ENCODE measurements around the gene LRRC23. TPM values are rescaled to one million over a fixed set of nuclear protein-coding genes. Genes with fewer than 3 reads are reported as not detected.
A peak's percentile ranks its signal among the peaks of the same experiment; 100 is the strongest.

The LRRC23 gene
- total RNA-seq, 1 experiment from 2014 or later = 37.8 TPM

GRCh38 chr12:6936194-6936635 is 31.6 kb downstream of the LRRC23 start:
- DNase-seq (ENCODE audit: low read depth) = no peak
- in situ Hi-C loops (cut with HindIII; ENCODE audit: low pct_unique_long_range_greater_than_20kb, low sequenced_read_pairs) = no loop called here

- in situ Hi-C loops (cut with HindIII; ENCODE audit: low pct_unique_long_range_greater_than_20kb, low sequenced_read_pairs) = no loop called here
- DNase-seq (ENCODE audit: low read depth) = no peak
Observed at GRCh38 chr12:6936636-6937480, 32.2 kb downstream of the LRRC23 start.

- in situ Hi-C loops (cut with HindIII; ENCODE audit: low pct_unique_long_range_greater_than_20kb, low sequenced_read_pairs) = no loop called here
- peak; percentile 95 for DNase-seq (ENCODE audit: low read depth)
Observed at GRCh38 chr12:6937481-6938352, 33.1 kb downstream of the LRRC23 start.

GRCh38 chr12:6938353-6939190 is 34.0 kb downstream of the LRRC23 start:
- in situ Hi-C loops (cut with HindIII; ENCODE audit: low pct_unique_long_range_greater_than_20kb, low sequenced_read_pairs) = no loop called here
- no peak for DNase-seq (ENCODE audit: low read depth)

DNA sequence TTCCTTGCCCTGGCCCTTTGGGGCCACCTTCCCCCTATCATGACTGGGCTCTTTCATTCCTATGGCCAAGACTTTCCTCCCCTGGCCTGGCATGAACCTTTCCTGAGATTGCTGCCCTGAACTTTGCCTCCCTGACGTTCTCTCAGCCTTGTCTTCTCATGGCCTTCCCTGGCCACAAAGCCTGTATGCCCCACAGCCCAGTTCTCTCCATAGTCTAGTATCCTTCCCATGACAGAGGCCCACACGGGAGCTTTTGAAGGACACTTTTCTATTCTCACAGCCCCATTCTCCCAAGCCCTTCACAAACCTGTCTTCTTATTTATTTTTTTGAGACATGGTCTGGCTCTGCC is 34.5 kb downstream of the LRRC23 start:
- in situ Hi-C loops (cut with HindIII; ENCODE audit: low pct_unique_long_range_greater_than_20kb, low sequenced_read_pairs) = no loop called here
- DNase-seq (ENCODE audit: low read depth) = no peak

GRCh38 chr12:6941267-6941666 is 36.6 kb downstream of the LRRC23 start:
- in situ Hi-C loops (cut with HindIII; ENCODE audit: low pct_unique_long_range_greater_than_20kb, low sequenced_read_pairs) = no loop called here
- DNase-seq (ENCODE audit: low read depth) = no peak

DNA sequence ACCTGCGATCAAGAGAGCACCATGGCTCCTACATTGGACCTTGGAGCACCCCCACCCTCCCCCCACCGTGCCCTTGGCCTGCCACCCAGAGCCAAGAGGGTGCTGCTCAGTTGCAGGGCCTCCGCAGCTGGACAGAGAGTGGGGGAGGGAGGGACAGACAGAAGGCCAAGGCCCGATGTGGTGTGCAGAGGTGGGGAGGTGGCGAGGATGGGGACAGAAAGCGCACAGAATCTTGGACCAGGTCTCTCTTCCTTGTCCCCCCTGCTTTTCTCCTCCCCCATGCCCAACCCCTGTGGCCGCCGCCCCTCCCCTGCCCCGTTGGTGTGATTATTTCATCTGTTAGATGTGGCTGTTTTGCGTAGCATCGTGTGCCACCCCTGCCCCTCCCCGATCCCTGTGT is 37.2 kb downstream of the LRRC23 start:
- no peak for DNase-seq (ENCODE audit: low read depth)
- in situ Hi-C loops (cut with HindIII; ENCODE audit: low pct_unique_long_range_greater_than_20kb, low sequenced_read_pairs) = no loop called here

DNA sequence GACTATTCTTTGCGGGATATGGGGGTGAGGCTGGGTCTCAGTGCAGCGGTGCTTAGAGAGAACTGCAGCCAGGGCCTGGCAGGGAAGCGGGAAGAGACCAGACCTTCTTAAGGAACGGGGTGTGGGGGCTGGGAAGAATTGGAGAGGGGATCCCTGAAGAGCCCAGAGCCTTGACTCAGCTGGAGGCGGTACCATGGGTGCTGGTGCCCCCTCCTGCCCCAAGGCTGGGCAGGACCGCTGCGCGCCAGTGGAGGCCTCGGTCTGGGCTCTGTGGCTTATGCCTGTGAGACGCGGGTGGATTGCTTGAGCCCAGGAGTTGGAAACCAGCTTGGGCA is 37.7 kb downstream of the LRRC23 start:
- in situ Hi-C loops (cut with HindIII; ENCODE audit: low pct_unique_long_range_greater_than_20kb, low sequenced_read_pairs) = no loop called here
- DNase-seq (ENCODE audit: low read depth) = no peak

DNA sequence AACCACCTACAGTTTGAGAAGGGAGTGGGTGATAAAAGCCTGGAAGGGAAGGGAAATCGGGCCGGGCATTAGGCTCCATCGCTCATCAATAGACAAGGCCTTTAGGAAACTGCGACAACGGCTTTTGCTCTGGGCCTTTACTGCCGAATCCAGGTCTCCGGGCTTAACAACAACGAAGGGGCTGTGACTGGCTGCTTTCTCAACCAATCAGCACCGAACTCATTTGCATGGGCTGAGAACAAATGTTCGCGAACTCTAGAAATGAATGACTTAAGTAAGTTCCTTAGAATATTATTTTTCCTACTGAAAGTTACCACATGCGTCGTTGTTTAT is 38.7 kb downstream of the LRRC23 start:
- in situ Hi-C loops (cut with HindIII; ENCODE audit: low pct_unique_long_range_greater_than_20kb, low sequenced_read_pairs) = no loop called here
- DNase-seq (ENCODE audit: low read depth) = no peak

DNA sequence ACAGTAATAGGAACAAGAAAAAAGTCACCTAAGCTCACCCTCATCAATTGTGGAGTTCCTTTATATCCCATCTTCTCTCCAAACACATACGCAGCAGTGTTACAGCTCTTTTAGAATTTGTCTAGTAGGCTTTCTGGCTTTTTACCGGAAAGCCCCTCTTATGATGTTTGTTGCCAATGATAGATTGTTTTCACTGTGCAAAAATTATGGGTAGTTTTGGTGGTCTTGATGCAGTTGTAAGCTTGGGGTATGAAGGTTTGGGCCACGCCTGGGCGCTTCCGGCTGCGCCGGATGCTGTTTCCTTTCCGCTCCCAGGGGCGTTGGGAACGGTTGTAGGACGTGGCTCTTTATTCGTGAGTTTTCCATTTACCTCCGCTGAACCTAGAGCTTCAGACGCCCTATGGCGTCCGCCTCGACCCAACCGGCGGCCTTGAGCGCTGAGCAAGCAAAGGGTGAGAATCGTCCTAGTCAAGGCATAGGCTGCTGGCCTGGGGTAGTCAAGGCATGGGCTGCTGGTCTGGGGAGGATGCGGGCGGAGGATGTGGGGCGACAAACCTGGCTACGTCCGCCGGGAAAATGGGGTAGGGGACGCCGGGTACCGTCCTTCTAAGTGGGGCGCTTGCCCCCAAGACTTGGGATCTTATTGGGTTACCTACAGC is 39.2 kb downstream of the LRRC23 start, which contains the start of the genes C12orf57 and RNU7-1:
C12orf57 (plus strand) TSS at position 301 of the 659 bp plus-strand sequence; CDS start at position 401, 100 bp downstream.
RNU7-1 (plus strand) TSS at position 95 of the 659 bp plus-strand sequence.
- peak; percentile 97 for DNase-seq (ENCODE audit: low read depth)
- in situ Hi-C loops (cut with HindIII; ENCODE audit: low pct_unique_long_range_greater_than_20kb, low sequenced_read_pairs) = no loop called here

DNA sequence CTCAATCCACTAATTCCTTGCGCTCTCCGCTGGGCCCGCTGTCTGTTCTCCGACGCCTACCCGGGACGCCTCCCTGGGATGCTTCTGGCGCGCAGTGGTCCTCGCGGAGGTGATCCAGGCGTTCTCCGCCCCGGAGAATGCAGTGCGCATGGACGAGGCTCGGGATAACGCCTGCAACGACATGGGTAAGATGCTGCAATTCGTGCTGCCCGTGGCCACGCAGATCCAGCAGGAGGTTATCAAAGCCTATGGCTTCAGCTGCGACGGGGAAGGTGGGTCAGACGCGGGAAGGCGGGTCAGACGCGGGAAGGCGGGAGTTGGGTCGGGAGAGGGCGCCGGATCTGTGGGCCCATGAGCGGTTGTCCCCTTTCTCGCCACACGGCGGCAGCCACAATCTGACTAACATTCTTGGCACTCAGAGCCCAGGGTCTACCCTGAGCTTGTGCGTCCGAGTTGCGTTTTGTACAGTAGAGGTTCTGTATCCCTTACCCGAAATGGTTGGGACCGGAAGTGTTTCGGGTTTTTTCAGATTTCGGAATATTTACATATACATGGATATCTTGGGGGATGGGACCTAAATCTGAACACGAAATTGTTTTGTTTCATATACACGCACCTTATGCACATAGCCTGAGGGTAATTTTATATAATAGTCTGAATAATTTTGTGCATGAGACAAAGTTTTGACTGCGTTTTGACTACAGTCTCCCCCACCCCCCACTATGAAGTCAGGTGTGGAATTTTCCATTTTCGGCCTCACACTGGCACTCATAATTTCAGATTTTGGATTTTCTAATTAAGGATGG is 40.0 kb downstream of the LRRC23 start:
- in situ Hi-C loops (cut with HindIII; ENCODE audit: low pct_unique_long_range_greater_than_20kb, low sequenced_read_pairs) = no loop called here
- peak; percentile 88 for DNase-seq (ENCODE audit: low read depth)

DNA sequence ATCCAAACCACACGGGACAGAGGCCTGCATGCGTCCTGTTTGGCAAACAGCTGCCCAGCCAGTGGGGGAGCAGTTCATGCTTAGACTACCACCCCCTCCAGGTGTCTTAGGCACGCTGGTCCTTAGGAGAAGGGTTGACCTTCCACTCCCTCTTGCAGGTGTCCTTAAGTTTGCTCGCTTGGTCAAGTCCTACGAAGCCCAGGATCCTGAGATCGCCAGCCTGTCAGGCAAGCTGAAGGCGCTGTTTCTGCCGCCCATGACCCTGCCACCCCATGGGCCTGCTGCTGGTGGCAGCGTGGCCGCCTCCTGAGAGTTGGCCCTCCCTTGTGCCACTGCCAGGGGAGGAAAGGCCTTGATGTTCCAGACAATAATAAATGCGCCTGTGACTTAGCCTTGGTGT is 41.0 kb downstream of the LRRC23 start:
- no peak for DNase-seq (ENCODE audit: low read depth)
- in situ Hi-C loops (cut with HindIII; ENCODE audit: low pct_unique_long_range_greater_than_20kb, low sequenced_read_pairs) = no loop called here

GRCh38 chr12:6946033-6946919 is 41.7 kb downstream of the LRRC23 start:
- in situ Hi-C loops (cut with HindIII; ENCODE audit: low pct_unique_long_range_greater_than_20kb, low sequenced_read_pairs) = no loop called here

GRCh38 chr12:6946920-6947374 is 42.3 kb downstream of the LRRC23 start:
- in situ Hi-C loops (cut with HindIII; ENCODE audit: low pct_unique_long_range_greater_than_20kb, low sequenced_read_pairs) = no loop called here

More at GRCh38 chr12:6946033-6946919, 41.7 kb downstream of the LRRC23 start:
- DNase-seq (ENCODE audit: low read depth) = peak; percentile 99

GRCh38 chr12:6947615-6948014 is 43.0 kb downstream of the LRRC23 start:
- DNase-seq (ENCODE audit: low read depth) = no peak
- in situ Hi-C loops (cut with HindIII; ENCODE audit: low pct_unique_long_range_greater_than_20kb, low sequenced_read_pairs) = no loop called here

More at GRCh38 chr12:6946920-6947374, 42.3 kb downstream of the LRRC23 start:
- DNase-seq (ENCODE audit: low read depth) = no peak

- no peak for DNase-seq (ENCODE audit: low read depth)
- in situ Hi-C loops (cut with HindIII; ENCODE audit: low pct_unique_long_range_greater_than_20kb, low sequenced_read_pairs) = no loop called here
Observed at GRCh38 chr12:6948873-6949594, 44.4 kb downstream of the LRRC23 start.

All from Caki2 (cell line).